ENCODE measurements around the gene FANCM. TPM values are rescaled to one million over a fixed set of nuclear protein-coding genes. Genes with fewer than 3 reads are reported as not detected.

Gene FANCM, protein sequence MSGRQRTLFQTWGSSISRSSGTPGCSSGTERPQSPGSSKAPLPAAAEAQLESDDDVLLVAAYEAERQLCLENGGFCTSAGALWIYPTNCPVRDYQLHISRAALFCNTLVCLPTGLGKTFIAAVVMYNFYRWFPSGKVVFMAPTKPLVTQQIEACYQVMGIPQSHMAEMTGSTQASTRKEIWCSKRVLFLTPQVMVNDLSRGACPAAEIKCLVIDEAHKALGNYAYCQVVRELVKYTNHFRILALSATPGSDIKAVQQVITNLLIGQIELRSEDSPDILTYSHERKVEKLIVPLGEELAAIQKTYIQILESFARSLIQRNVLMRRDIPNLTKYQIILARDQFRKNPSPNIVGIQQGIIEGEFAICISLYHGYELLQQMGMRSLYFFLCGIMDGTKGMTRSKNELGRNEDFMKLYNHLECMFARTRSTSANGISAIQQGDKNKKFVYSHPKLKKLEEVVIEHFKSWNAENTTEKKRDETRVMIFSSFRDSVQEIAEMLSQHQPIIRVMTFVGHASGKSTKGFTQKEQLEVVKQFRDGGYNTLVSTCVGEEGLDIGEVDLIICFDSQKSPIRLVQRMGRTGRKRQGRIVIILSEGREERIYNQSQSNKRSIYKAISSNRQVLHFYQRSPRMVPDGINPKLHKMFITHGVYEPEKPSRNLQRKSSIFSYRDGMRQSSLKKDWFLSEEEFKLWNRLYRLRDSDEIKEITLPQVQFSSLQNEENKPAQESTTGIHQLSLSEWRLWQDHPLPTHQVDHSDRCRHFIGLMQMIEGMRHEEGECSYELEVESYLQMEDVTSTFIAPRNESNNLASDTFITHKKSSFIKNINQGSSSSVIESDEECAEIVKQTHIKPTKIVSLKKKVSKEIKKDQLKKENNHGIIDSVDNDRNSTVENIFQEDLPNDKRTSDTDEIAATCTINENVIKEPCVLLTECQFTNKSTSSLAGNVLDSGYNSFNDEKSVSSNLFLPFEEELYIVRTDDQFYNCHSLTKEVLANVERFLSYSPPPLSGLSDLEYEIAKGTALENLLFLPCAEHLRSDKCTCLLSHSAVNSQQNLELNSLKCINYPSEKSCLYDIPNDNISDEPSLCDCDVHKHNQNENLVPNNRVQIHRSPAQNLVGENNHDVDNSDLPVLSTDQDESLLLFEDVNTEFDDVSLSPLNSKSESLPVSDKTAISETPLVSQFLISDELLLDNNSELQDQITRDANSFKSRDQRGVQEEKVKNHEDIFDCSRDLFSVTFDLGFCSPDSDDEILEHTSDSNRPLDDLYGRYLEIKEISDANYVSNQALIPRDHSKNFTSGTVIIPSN (N-terminal part only)
- 27.1 and 71.5 TPM in 2 replicates for total RNA-seq (2011; cell fraction: chromatin; rRNA removed; ENCODE audit: low replicate concordance)
- 17.3 and 20.1 TPM in 2 replicates for total RNA-seq (2011; cell fraction: nucleolus; rRNA removed)
- 29.0 and 35.0 TPM in 2 replicates for total RNA-seq (2011; cell fraction: nucleoplasm; rRNA removed)
- total RNA-seq (2014; rRNA removed) (5.4 and 6.8 TPM in 2 replicates), total RNA-seq (2014; rRNA removed; fragmentation: Illumina TruSeq; extraction: Trizol) (12.8 and 13.7 TPM in 2 replicates), total RNA-seq (2015; rRNA removed; fragmentation: Illumina TruSeq; extraction: Trizol) (10.5 and 11.7 TPM in 2 replicates), total RNA-seq (2021) (10.7 and 14.4 TPM in 2 replicates), polyA plus RNA-seq (2011; rRNA removed) (7.4 and 9.7 TPM in 2 replicates), polyA plus RNA-seq (2014; fragmentation: Illumina TruSeq; extraction: Trizol) (5.1 and 6.2 TPM in 2 replicates), polyA plus RNA-seq (2014; fragmentation: Nextera tagmentation; extraction: Ambion mirVana) (1 to 10 TPM; 6.1 TPM), polyA plus RNA-seq (2014; rRNA removed) (4.0 and 5.1 TPM in 2 replicates), polyA minus RNA-seq (2011; rRNA and poly(A)+ RNA removed) (22.3 and 24.1 TPM in 2 replicates), Bru-seq, nascent RNA (percentile 66 among the genes with signal in this experiment), BruChase-seq, experiment 1, labeled RNA remaining after a 2-hour chase (percentile 74 among the genes with signal in this experiment), BruChase-seq, experiment 2, labeled RNA remaining after a 6-hour chase (percentile 78 among the genes with signal in this experiment)
- polyA plus RNA-seq (2011; cell fraction: cytosol; rRNA removed), result 2.5 and 2.7 TPM in 2 replicates
- 7.4 and 9.1 TPM in 2 replicates for polyA plus RNA-seq (2011; cell fraction: nucleus; rRNA removed)
- 3.6 and 4.5 TPM in 2 replicates for polyA plus RNA-seq (2012)
- 8.4 and 9.6 TPM in 2 replicates for polyA minus RNA-seq (2011; cell fraction: cytosol; rRNA and poly(A)+ RNA removed)
- 25.7 and 31.1 TPM in 2 replicates for polyA minus RNA-seq (2011; cell fraction: nucleus; rRNA and poly(A)+ RNA removed)
- long read RNA-seq, experiment 1, full-length matches to known transcripts, result 14 of 39 reads
- long read RNA-seq, experiment 1, partial matches to known transcripts, result 14 of 39 reads
- long read RNA-seq, experiment 1, other reads (novel, unspliced or antisense), result 11 of 39 reads
- long read RNA-seq, experiment 2, partial matches to known transcripts, result 1 of 5 reads
- long read RNA-seq, experiment 2, other reads (novel, unspliced or antisense), result 4 of 5 reads
- long read RNA-seq, experiment 3, partial matches to known transcripts, result 10 of 11 reads
- long read RNA-seq, experiment 3, other reads (novel, unspliced or antisense), result 1 of 11 reads

DNA sequence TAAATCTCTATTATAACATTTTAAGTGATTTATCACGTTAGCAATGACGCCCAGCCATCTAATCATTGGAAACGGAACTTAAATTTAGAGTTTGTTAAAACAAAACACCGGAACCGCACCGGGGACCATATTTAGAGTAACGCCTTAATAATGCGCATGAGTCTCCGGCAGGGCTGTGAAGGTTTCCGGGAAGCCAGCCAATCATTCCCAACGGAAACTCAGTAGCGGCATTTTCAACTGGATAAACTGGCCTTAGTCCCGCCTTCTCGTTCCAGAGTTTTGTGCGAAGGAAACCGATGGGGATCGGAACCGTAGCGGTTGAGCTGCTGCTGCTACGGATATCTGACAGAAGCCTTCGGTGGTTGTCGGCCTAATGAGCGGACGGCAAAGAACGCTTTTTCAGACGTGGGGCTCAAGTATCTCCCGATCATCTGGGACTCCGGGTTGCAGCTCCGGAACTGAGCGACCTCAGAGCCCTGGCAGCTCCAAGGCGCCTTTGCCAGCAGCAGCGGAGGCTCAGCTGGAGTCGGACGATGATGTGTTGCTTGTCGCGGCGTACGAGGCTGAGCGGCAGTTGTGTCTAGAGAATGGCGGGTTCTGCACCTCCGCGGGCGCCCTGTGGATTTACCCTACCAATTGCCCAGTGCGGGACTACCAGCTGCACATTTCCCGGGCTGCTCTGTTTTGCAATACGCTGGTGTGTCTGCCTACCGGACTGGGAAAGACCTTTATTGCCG, at the start of gene FANCM:
FANCM (plus strand) TSS at position 272 of the 737 bp plus-strand sequence; CDS start at position 374, 102 bp downstream.
- 0% methylated on average over 45 of the region's 48 CpGs for WGBS (ENCODE audit: insufficient coverage, low coverage, missing lambda C conversion rate)
- peak; percentile 99 for FAIRE-seq
- TF ChIP-seq, protein P1, sequence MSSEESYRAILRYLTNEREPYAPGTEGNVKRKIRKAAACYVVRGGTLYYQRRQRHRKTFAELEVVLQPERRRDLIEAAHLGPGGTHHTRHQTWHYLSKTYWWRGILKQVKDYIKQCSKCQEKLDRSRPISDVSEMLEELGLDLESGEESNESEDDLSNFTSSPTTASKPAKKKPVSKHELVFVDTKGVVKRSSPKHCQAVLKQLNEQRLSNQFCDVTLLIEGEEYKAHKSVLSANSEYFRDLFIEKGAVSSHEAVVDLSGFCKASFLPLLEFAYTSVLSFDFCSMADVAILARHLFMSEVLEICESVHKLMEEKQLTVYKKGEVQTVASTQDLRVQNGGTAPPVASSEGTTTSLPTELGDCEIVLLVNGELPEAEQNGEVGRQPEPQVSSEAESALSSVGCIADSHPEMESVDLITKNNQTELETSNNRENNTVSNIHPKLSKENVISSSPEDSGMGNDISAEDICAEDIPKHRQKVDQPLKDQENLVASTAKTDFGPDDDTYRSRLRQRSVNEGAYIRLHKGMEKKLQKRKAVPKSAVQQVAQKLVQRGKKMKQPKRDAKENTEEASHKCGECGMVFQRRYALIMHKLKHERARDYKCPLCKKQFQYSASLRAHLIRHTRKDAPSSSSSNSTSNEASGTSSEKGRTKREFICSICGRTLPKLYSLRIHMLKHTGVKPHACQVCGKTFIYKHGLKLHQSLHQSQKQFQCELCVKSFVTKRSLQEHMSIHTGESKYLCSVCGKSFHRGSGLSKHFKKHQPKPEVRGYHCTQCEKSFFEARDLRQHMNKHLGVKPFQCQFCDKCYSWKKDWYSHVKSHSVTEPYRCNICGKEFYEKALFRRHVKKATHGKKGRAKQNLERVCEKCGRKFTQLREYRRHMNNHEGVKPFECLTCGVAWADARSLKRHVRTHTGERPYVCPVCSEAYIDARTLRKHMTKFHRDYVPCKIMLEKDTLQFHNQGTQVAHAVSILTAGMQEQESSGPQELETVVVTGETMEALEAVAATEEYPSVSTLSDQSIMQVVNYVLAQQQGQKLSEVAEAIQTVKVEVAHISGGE (CRISPR knock-in tag; IDR thresholded peaks at IDR 0.05), result peak; percentile 90 to 99 (median 98)
- TF ChIP-seq RBFOX2 (IDR thresholded peaks at IDR 0.05; ENCODE audit: low read depth, low read length) (peak; percentile 66), ZNF174 (CRISPR knock-in tag; IDR thresholded peaks at IDR 0.05) (no peak), MYC (IDR thresholded peaks at IDR 0.05; ENCODE audit: low read depth, low read length) (peak; percentile 62; the same call in 1 of the 2 replicates), MYC (CRISPR knock-in tag; IDR thresholded peaks at IDR 0.05; ENCODE audit: borderline replicate concordance, low read depth) (no peak)

More for the DNA sequence above, at the start of gene FANCM:
- Histone ChIP-seq H3K27ac (ENCODE audit: extremely low read depth, low read depth, low read length) (peak within 1 kb of the TSS; percentile 86), H3K9me3 (replicated peaks; ENCODE audit: control insufficient read depth, insufficient read depth, low read depth, low read length) (no peaks in the 10 kb centered on the region), H3K9me1 (ENCODE audit: control insufficient read depth, insufficient read depth, low read length) (no peaks in the 10 kb centered on the region), H3K4me1 (replicated peaks in 1 of 2; ENCODE audit: control insufficient read depth in 2 of 2, insufficient read depth in 2 of 2, low read length in 2 of 2) (no peaks in the 10 kb centered on the region; a peak in 3 of 5 replicates), H3K36me3 (ENCODE audit: control insufficient read depth, insufficient read depth, low read length) (0 out of 3 replicates have a peak, but pooled peaks cover 8% of the 10 kb centered on the region), H3K9ac (ENCODE audit: insufficient read depth in 1 of 2, low read depth in 2 of 2, low read length in 2 of 2) (peak within 1 kb of the TSS; percentile 84 to 98), H3K4me2 (ENCODE audit: insufficient read depth, low read length) (peak within 1 kb of the TSS; percentile 95), H2AFZ (ENCODE audit: low read depth, low read length) (peak within 1 kb of the TSS; percentile 98), H3K79me2 (ENCODE audit: control insufficient read depth, insufficient read depth, low read length) (peaks cover 84% of the 10 kb centered on the region), H4K20me1 (replicated peaks; ENCODE audit: control insufficient read depth, insufficient read depth, low read length) (0 out of 2 replicates have a peak, but pooled peaks cover 5% of the 10 kb centered on the region), H3K4me3 (peak within 1 kb of the TSS; percentile 91), H3K27me3 (ENCODE audit: control insufficient read depth in 2 of 2, insufficient read depth in 2 of 2, low read length in 2 of 2) (no peaks in the 10 kb centered on the region)
- in situ Hi-C loops (cut with MboI), result no loop called here
- BruUV-seq (replicated peaks), result TSS peak; percentile 76
- peak; percentile 74 for ATAC-seq
- ChIA-PET POLR2A (interaction anchor here (0.8 to 1.5 kb wide), 5 partner anchors 10 to 64 kb away, joined by 3 to 4 read pairs (median 3); no protein-coding TSS in a partner anchor), CTCF (ENCODE audit: low intra/inter-chr PET ratio) (no interaction called here)
- intact Hi-C loops (cut with micrococcal nuclease), result loop anchor here (1.0 to 5.0 kb wide), 5 partner anchors 49 to 224 kb away; partner anchors contain the start of genes KLHL28 and MIS18BP1
- DNase-seq (ENCODE audit: extremely low read depth in 1 of 4, low spot score in 3 of 4), result peak; percentile 71 to 95 (median 82)
